ENCODE measurements around the gene KRT12.

DNA sequence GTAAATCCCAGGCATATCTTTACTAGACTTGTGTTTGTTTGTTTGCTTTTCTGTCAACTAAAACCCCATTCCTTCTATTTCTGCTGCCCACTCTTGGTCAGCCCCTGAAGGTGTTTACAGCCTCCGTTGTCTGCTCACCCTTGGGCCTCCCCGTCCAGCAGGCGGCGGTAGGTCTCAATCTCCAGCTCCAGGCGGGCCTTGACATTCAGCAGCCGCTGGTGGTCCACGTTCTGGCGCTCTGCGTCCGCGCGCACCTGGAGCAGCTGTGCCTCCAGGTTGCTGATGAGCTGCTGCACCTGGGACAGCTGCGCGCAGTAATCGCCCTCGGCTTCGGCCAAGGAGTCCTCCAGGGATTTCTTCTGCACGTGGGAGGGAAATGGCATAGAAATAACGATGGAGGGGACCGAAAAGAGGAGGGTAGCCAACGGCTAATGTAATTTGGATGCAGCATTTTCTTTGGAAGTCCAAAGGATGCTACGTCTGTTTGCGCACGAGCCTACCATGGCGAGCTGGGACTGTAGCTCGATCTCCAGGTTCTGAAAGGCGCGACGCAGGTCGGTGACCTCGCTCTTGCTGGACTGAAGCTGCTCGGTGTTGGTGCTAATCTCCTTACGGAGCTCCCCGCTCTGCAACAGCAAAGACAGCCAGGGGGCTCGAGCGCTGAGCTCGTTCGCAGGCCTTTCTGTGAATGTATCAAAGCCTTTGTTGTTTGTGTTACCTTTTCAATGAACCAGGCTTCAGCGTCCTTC, 3.9 kb downstream of the KRT12 start:
- no peak for TF ChIP-seq EZH2 (IDR thresholded peaks at IDR 0.05; ENCODE audit: low read length, missing control alignments)
- TF ChIP-seq, protein P1, sequence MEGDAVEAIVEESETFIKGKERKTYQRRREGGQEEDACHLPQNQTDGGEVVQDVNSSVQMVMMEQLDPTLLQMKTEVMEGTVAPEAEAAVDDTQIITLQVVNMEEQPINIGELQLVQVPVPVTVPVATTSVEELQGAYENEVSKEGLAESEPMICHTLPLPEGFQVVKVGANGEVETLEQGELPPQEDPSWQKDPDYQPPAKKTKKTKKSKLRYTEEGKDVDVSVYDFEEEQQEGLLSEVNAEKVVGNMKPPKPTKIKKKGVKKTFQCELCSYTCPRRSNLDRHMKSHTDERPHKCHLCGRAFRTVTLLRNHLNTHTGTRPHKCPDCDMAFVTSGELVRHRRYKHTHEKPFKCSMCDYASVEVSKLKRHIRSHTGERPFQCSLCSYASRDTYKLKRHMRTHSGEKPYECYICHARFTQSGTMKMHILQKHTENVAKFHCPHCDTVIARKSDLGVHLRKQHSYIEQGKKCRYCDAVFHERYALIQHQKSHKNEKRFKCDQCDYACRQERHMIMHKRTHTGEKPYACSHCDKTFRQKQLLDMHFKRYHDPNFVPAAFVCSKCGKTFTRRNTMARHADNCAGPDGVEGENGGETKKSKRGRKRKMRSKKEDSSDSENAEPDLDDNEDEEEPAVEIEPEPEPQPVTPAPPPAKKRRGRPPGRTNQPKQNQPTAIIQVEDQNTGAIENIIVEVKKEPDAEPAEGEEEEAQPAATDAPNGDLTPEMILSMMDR (conservative IDR thresholded peaks at IDR 0.05 in 1 of 2, IDR thresholded peaks at IDR 0.05 in 1 of 2; ENCODE audit: low read depth in 1 of 2, low read length in 2 of 2), result peak; percentile 49 to 51
